Stimulated activated CD8-positive, alpha-beta memory T cell treated with anti-CD3 and anti-CD28 coated beads, Interleukin-7, amount 100 ng/mL, for 4 hours (primary cell): ENCODE data around the gene OR5AR1.
"Not testable (repeated sequence)": the region's sequence is repeated elsewhere in the genome, so short reads cannot be mapped to it uniquely, and the experiment has no call there.

Experiments used
- DNase-seq, 2 donors: peaks; one replicate each; pipeline ENCODE4 v3.0.0-alpha.2; 2020; ENCODE audit warnings: low read depth in 2 of 2

OR5AR1 gene

DNA sequence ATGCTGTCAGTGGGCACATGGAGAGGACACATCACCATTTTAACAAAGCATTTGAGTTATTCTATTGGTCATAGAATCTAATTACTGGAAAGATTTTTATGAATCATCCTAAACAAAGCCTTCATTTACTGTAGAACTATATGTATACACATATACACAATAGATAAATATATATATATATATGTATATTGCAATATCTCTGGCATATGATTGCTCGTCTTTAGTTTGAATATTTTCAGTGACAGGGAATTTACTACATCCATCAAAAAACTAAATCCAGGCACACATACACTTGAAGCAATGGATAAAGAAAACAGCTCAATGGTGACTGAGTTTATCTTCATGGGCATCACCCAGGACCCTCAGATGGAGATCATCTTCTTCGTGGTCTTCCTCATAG, at the start of gene OR5AR1:
OR5AR1 (plus strand) TSS at position 301 of the 400 bp plus-strand sequence; CDS start at position 301, 0 bp downstream.
- DNase-seq = no peak

DNA sequence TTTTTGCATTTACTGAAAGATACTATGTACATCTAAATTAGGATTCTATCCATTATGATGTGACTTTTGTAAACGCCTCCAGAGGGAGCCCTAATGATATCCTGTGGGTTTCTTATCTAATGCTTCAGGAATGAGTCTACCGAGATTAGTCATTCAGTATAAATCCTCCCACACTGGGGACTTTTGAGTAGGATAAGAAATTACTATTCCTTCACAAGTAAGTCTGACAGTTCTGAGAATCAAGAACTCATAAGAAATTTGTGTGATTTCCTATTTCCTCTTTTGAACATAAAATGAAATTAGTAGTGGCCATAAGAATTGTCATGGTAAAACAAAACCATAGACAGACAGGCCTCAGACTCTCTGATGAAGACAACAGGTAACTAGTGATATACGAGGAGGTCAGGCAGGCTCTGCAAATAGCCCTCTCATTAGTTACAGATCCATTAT, 38.8 kb upstream of the OR5AR1 start:
- no peak for DNase-seq

DNA sequence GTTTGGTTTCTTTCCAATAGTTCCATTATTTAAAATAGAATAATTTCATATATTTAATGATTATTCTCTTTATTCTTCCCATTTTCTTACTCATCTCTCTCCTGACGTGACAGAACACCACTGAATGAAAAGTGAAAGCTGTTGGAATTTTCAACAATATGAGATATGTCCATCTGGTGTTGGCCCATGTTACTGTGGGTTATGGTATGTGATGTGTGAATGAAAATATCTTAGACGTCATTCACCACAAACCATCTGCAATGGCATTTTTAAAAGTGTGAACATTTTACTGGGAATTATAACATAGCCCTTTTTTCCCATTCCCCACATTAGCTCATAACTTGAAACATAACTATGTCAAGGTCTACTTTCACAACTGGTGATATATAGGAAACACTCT, 37.5 kb upstream of the OR5AR1 start:
- no peak for DNase-seq

DNA sequence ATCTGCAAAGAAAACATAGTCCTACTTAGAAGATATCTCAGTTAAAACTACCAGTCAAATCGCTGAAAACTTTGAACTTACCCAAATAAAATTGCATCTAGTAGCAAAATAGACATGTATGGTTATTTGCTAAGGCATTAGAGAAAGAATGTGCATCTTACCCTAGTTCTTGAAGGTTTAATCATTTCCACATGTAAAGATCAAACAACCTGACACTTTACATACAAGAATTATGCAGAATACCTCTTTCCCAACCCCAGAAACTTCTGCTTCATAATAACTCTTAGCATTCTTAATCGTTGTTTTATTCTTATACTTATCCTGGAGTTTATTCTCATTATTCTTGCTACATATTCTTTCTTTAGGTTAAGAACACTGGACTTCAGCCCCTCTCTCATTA, 31.2 kb upstream of the OR5AR1 start:
- no peak for DNase-seq

GRCh38 chr11:56636861-56637260, 26.6 kb upstream of the OR5AR1 start:
- no peak for DNase-seq

DNA sequence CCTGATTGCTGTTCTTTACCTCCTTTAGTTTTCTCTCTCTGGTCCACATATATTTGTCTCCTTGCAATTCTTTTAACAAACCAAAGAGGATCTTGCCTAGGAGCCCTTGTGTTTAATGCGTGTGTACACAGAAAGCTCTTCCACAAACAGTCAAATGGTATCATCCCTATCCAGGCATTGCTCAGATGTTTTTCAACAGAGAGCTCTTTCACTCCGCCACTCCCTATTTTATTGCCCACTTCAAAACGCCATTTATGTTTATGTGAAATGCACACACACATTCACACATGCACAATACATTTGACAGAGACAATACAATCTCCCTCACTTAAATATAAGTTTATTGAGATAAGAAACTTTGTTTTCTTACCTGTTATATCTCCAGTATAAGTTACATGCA, 26.0 kb upstream of the OR5AR1 start:
- no peak for DNase-seq

- DNase-seq = no peak
Measured at GRCh38 chr11:56642339-56642738, 21.1 kb upstream of the OR5AR1 start, which contains the start of gene OR5AP2. OR5AP2 (minus strand) TSS chr11:56642439; CDS start chr11:56642439, 0 bp downstream.

GRCh38 chr11:56659755-56660154, 3.7 kb upstream of the OR5AR1 start:
- no peak for DNase-seq

- DNase-seq = no peak
Measured at GRCh38 chr11:56670984-56671383, 7.5 kb downstream of the OR5AR1 start.

- no peak for DNase-seq
Measured at GRCh38 chr11:56688554-56689100, 25.1 kb downstream of the OR5AR1 start.

DNA sequence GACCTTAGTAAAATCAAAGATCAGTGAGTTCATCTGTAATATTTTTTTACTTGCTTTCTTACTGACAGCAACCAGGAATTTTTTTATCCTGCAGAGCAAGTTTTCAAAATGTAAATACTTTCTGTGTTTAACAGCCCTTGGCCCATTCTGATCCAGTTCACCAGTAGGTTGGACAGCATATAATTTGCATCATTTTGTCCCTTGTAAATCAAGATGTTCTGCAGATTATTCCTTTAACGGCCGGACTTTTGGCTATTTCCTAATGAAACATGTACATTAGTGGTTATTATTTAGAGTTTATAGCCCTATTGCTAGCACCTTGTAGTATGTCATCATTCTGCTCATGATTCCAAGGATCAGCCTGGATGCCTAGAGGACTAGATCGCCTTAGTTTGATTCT, 27.7 kb downstream of the OR5AR1 start:
- not testable (repeated sequence) for DNase-seq

DNA sequence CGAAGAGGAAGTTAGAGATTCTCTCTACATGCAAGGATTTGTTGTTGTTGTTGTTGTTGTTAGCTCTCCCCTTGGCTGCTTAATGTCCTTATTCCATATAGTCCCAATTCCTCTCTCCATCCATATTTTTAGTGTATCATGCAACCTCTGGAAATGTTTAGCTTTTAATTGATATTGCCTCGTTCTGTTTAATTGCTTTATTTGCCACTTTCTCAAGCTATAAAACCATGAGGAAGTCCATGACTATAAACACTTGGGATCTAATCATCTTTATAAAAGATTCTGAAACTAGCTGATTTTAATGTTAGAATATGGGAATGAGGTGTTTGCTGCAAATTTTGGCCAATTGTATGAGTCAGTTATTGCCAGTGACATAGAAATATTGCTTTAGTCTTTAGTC, 29.9 kb downstream of the OR5AR1 start:
- DNase-seq = no peak

DNA sequence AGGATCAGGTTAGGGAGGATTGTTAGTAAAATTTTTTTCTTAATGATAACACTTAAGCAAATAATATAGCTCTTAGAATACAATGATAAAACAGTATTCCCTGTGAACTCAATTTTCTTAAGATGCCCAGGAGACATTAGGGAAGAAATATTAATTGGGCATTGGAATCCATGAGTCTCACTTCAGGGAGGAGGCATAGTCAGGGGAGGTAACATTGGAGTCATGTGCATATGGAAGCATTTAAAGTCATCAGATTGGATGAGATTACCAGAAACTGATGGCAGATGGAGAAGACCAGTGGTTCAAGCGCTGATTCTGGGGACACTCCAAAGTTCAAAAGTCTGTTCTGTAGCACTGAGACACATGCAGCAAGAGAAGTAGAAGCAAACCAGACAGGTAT, 35.3 kb downstream of the OR5AR1 start, which contains the start of gene OR9G1:
OR9G1 (plus strand) TSS at position 301 of the 400 bp plus-strand sequence. CDS start 1,293 bp downstream, outside the sequence.
- DNase-seq = no peak

GRCh38 chr11:56700242-56700913, 36.9 kb downstream of the OR5AR1 start:
- no peak for DNase-seq

GRCh38 chr11:56700914-56701485, 37.5 kb downstream of the OR5AR1 start:
- DNase-seq = no peak

DNA sequence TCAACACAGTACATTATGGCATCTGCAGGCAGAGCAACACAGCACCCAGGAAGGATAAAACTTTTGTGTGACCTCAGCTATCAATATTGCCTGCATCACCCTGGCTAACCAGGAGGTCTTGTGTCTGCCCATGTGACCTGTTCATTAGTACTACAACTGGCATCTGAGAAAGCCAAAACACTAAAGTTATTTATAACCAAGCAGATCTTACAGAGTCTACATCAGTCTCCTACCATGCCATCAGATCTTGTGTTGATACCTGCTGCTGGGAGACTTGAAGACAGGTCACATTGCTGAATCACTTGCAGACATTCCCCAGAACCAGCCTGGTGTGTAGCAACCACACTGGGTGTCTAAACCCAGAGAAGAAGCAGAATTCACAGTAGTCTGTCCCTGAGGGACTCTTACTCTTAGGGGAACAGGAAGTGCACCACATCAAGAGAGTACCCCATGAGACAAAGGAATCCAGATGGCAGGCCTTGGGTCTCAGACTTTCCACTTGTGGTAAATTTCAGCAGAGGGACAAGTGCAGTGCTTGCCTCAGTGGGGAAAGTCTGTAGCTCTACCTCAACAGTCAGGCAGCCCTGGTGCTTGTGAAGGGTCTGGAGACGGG, 42.4 kb downstream of the OR5AR1 start:
- no peak for DNase-seq

GRCh38 chr11:56706486-56706885, 43.0 kb downstream of the OR5AR1 start:
- no peak for DNase-seq

GRCh38 chr11:56714206-56714605, 50.7 kb downstream of the OR5AR1 start:
- no peak for DNase-seq
